Astrocyte (in vitro differentiated cells and primary cell): ENCODE measurements around the gene SCFD1. TPM values are rescaled to one million over a fixed set of nuclear protein-coding genes. Genes with fewer than 3 reads are reported as not detected.
"Not testable (repeated sequence)": the region's sequence is repeated elsewhere in the genome, so short reads cannot be mapped to it uniquely, and the experiment has no call there.

ENCODE experiments used
- DNase-seq: peaks from one replicate; pipeline ENCODE4 v3.0.0-alpha.2; 2010; ENCODE audit warnings: low read depth
- FAIRE-seq: peaks from 2 replicates; lab custom pipeline; 2011; peaks lifted over from hg19 to GRCh38; lab: Jason Lieb, UNC
- H2AFZ ChIP-seq: 2 replicates; pipeline ENCODE4 v1.6.0; 2012; ENCODE audit warnings: low read depth, low read length, inconsistent platforms
- H3K27ac ChIP-seq: 2 replicates; pipeline ENCODE4 v1.5.1; 2011; ENCODE audit warnings: low read depth, low read length, inconsistent platforms
- H3K27me3 ChIP-seq: 2 replicates; pipeline ENCODE4 v1.6.0; 2011; ENCODE audit warnings: low read length, inconsistent platforms; ENCODE audit not compliant: insufficient read depth
- H3K36me3 ChIP-seq: 2 replicates; pipeline ENCODE4 v1.5.1; 2011; ENCODE audit warnings: low read length, inconsistent platforms; ENCODE audit not compliant: insufficient read depth
- H3K4me1 ChIP-seq: 2 replicates; pipeline ENCODE4 v1.5.1; 2011; ENCODE audit warnings: low read length, inconsistent platforms; ENCODE audit not compliant: insufficient read depth
- H3K4me2 ChIP-seq: 2 replicates; pipeline ENCODE4 v1.6.0; 2012; ENCODE audit warnings: low read length, inconsistent platforms
- H3K4me3 ChIP-seq: 2 replicates; pipeline ENCODE4 v1.5.1; 2011; ENCODE audit warnings: low read depth, mild to moderate bottlenecking, low read length, inconsistent platforms; ENCODE audit not compliant: insufficient read depth
- H3K79me2 ChIP-seq: 2 replicates; pipeline ENCODE4 v1.6.0; 2012; ENCODE audit warnings: mild to moderate bottlenecking, low read length, inconsistent platforms; ENCODE audit not compliant: insufficient read depth
- H3K9ac ChIP-seq: 2 replicates; pipeline ENCODE4 v1.6.0; 2012; ENCODE audit warnings: mild to moderate bottlenecking, low read length, inconsistent platforms
- H3K9me3 ChIP-seq: 2 replicates; pipeline ENCODE4 v1.5.1; 2012; ENCODE audit warnings: low read depth, mild to moderate bottlenecking, low read length, inconsistent platforms; ENCODE audit not compliant: insufficient read depth
- H4K20me1 ChIP-seq: 2 replicates; pipeline ENCODE4 v1.6.0; 2012; ENCODE audit warnings: low read length, inconsistent platforms; ENCODE audit not compliant: insufficient read depth
- H3K27ac Mint-ChIP-seq: one replicate; pipeline ENCODE4 v1.8.0; 2021; ENCODE audit warnings: mild to moderate bottlenecking, mixed read lengths; ENCODE audit not compliant: unreplicated experiment
- H3K27me3 Mint-ChIP-seq: one replicate; pipeline ENCODE4 v1.8.0; 2021; ENCODE audit warnings: low read depth, mixed read lengths; ENCODE audit not compliant: unreplicated experiment
- H3K36me3 Mint-ChIP-seq: one replicate; pipeline ENCODE4 v1.8.0; 2021; ENCODE audit warnings: low read depth, mixed read lengths; ENCODE audit not compliant: unreplicated experiment
- H3K4me1 Mint-ChIP-seq: one replicate; pipeline ENCODE4 v1.8.0; 2021; ENCODE audit warnings: low read depth, mixed read lengths; ENCODE audit not compliant: unreplicated experiment
- H3K4me3 Mint-ChIP-seq: one replicate; pipeline ENCODE4 v1.8.0; 2021; ENCODE audit warnings: mild to moderate bottlenecking, moderate library complexity, mixed read lengths; ENCODE audit not compliant: unreplicated experiment
- H3K9me3 Mint-ChIP-seq: one replicate; pipeline ENCODE4 v1.8.0; 2021; ENCODE audit warnings: mild to moderate bottlenecking, mixed read lengths; ENCODE audit not compliant: unreplicated experiment
- EZH2 ChIP-seq: IDR thresholded peaks from 2 replicates; pipeline ENCODE4 v1.6.1; 2012; ENCODE audit warnings: mild to moderate bottlenecking, low read length, inconsistent platforms; ENCODE audit not compliant: insufficient read depth
- total RNA-seq: library from RNA; stranded (reverse); gene quantifications from 2 replicates; pipeline ENCODE4 v1.2.1, GENCODE V29; 2021
- TF ChIP-seq, protein P1 (sequence below): IDR thresholded peaks from 2 replicates; pipeline ENCODE4 v1.5.1; 2011; ENCODE audit warnings: low read depth, mild to moderate bottlenecking, inconsistent platforms, low read length, moderate library complexity; ENCODE audit not compliant: insufficient read depth

SCFD1 gene
- total RNA-seq, 1 donor from 2014 or later: 82.2 TPM

- Mint-ChIP-seq H3K27ac (no peak overlapping the region), H3K36me3 (peaks cover 2% of the 10 kb centered on the region), H3K4me3 (no peak overlapping the region), H3K27me3 (no peaks in the 10 kb centered on the region), H3K4me1 (peaks cover 10% of the 10 kb centered on the region), H3K9me3 (no peaks in the 10 kb centered on the region)
- DNase-seq (no peak), FAIRE-seq (no peak)
- Histone ChIP-seq H3K4me2 (no peak overlapping the region), H3K9ac (no peak overlapping the region), H4K20me1 (no peaks in the 10 kb centered on the region), H3K27me3 (no peaks in the 10 kb centered on the region), H3K9me3 (no peaks in the 10 kb centered on the region), H2AFZ (no peak overlapping the region), H3K36me3 (peaks cover 29% of the 10 kb centered on the region), H3K79me2 (peaks cover 10% of the 10 kb centered on the region), H3K27ac (no peak overlapping the region), H3K4me3 (no peak overlapping the region), H3K4me1 (no peaks in the 10 kb centered on the region)
- no peak for TF ChIP-seq EZH2
- TF ChIP-seq, protein P1, sequence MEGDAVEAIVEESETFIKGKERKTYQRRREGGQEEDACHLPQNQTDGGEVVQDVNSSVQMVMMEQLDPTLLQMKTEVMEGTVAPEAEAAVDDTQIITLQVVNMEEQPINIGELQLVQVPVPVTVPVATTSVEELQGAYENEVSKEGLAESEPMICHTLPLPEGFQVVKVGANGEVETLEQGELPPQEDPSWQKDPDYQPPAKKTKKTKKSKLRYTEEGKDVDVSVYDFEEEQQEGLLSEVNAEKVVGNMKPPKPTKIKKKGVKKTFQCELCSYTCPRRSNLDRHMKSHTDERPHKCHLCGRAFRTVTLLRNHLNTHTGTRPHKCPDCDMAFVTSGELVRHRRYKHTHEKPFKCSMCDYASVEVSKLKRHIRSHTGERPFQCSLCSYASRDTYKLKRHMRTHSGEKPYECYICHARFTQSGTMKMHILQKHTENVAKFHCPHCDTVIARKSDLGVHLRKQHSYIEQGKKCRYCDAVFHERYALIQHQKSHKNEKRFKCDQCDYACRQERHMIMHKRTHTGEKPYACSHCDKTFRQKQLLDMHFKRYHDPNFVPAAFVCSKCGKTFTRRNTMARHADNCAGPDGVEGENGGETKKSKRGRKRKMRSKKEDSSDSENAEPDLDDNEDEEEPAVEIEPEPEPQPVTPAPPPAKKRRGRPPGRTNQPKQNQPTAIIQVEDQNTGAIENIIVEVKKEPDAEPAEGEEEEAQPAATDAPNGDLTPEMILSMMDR: no peak
Measured at GRCh38 chr14:30600922-30601918, 20.9 kb upstream of the SCFD1 start.

GRCh38 chr14:30603402-30603801 is 18.7 kb upstream of the SCFD1 start:
- H3K4me2 ChIP-seq: no peak overlapping the region
- no peak overlapping the region for H3K27ac Mint-ChIP-seq
- no peak overlapping the region for H3K4me3 Mint-ChIP-seq
- H3K27me3 Mint-ChIP-seq: no peaks in the 10 kb centered on the region
- H4K20me1 ChIP-seq: no peaks in the 10 kb centered on the region
- no peak overlapping the region for H3K4me3 ChIP-seq
- H3K27me3 ChIP-seq: no peaks in the 10 kb centered on the region
- H2AFZ ChIP-seq: no peak overlapping the region
- H3K4me1 ChIP-seq: peaks cover 3% of the 10 kb centered on the region
- peaks cover 4% of the 10 kb centered on the region for H3K79me2 ChIP-seq
- peaks cover 22% of the 10 kb centered on the region for H3K36me3 ChIP-seq
- DNase-seq: no peak
- no peak overlapping the region for H3K9ac ChIP-seq
- H3K9me3 ChIP-seq: no peaks in the 10 kb centered on the region
- FAIRE-seq: no peak
- peaks cover 2% of the 10 kb centered on the region for H3K36me3 Mint-ChIP-seq
- no peak overlapping the region for H3K27ac ChIP-seq
- H3K9me3 Mint-ChIP-seq: no peaks in the 10 kb centered on the region
- H3K4me1 Mint-ChIP-seq: peaks cover 12% of the 10 kb centered on the region
- TF ChIP-seq EZH2: no peak
- TF ChIP-seq, protein P1: no peak

DNA sequence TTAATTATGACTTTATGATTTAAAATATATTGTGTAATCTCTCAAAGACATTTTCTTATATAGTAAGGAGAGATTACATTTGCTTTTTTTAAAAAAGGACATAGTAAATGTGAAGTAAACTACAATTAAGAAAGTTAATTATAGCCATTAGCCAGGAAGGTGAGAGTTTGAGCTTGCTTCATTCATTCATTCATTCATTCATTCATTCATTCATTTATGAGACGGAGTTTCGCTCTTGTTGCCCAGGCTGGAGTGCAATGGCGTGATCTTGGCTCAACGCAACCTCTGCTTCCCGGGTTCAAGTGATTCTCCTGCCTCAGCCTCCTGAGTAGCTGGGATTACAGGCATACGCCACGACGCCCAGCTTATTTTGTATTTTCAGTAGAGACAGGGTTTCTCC is 17.4 kb upstream of the SCFD1 start:
- H3K9ac ChIP-seq, H3K4me3 Mint-ChIP-seq, H3K27me3 ChIP-seq, H3K27ac Mint-ChIP-seq, H2AFZ ChIP-seq, H3K9me3 Mint-ChIP-seq, H3K4me2 ChIP-seq, H3K27ac ChIP-seq, FAIRE-seq, H4K20me1 ChIP-seq, DNase-seq, H3K9me3 ChIP-seq, H3K27me3 Mint-ChIP-seq, H3K4me3 ChIP-seq, H3K4me1 ChIP-seq, H3K79me2 ChIP-seq, H3K36me3 Mint-ChIP-seq: not testable (repeated sequence)
- H3K36me3 ChIP-seq: peaks cover 18% of the 10 kb centered on the region
- peaks cover 16% of the 10 kb centered on the region for H3K4me1 Mint-ChIP-seq
